Astrocyte (in vitro differentiated cells and primary cell): Measurements from ENCODE around the gene FBXL7. TPM values are rescaled to one million over a fixed set of nuclear protein-coding genes. Genes with fewer than 3 reads are reported as not detected.

ENCODE experiments used
- DNase-seq: peaks from one replicate; pipeline ENCODE4 v3.0.0-alpha.2; 2010; ENCODE audit warnings: low read depth
- FAIRE-seq: peaks from 2 replicates; lab custom pipeline; 2011; peaks lifted over from hg19 to GRCh38; lab: Jason Lieb, UNC
- H2AFZ ChIP-seq: 2 replicates; pipeline ENCODE4 v1.6.0; 2012; ENCODE audit warnings: low read depth, low read length, inconsistent platforms
- H3K27ac ChIP-seq: 2 replicates; pipeline ENCODE4 v1.5.1; 2011; ENCODE audit warnings: low read depth, low read length, inconsistent platforms
- H3K27me3 ChIP-seq: 2 replicates; pipeline ENCODE4 v1.6.0; 2011; ENCODE audit warnings: low read length, inconsistent platforms; ENCODE audit not compliant: insufficient read depth
- H3K36me3 ChIP-seq: 2 replicates; pipeline ENCODE4 v1.5.1; 2011; ENCODE audit warnings: low read length, inconsistent platforms; ENCODE audit not compliant: insufficient read depth
- H3K4me1 ChIP-seq: 2 replicates; pipeline ENCODE4 v1.5.1; 2011; ENCODE audit warnings: low read length, inconsistent platforms; ENCODE audit not compliant: insufficient read depth
- H3K4me2 ChIP-seq: 2 replicates; pipeline ENCODE4 v1.6.0; 2012; ENCODE audit warnings: low read length, inconsistent platforms
- H3K4me3 ChIP-seq: 2 replicates; pipeline ENCODE4 v1.5.1; 2011; ENCODE audit warnings: low read depth, mild to moderate bottlenecking, low read length, inconsistent platforms; ENCODE audit not compliant: insufficient read depth
- H3K79me2 ChIP-seq: 2 replicates; pipeline ENCODE4 v1.6.0; 2012; ENCODE audit warnings: mild to moderate bottlenecking, low read length, inconsistent platforms; ENCODE audit not compliant: insufficient read depth
- H3K9ac ChIP-seq: 2 replicates; pipeline ENCODE4 v1.6.0; 2012; ENCODE audit warnings: mild to moderate bottlenecking, low read length, inconsistent platforms
- H3K9me3 ChIP-seq: 2 replicates; pipeline ENCODE4 v1.5.1; 2012; ENCODE audit warnings: low read depth, mild to moderate bottlenecking, low read length, inconsistent platforms; ENCODE audit not compliant: insufficient read depth
- H4K20me1 ChIP-seq: 2 replicates; pipeline ENCODE4 v1.6.0; 2012; ENCODE audit warnings: low read length, inconsistent platforms; ENCODE audit not compliant: insufficient read depth
- H3K27ac Mint-ChIP-seq: one replicate; pipeline ENCODE4 v1.8.0; 2021; ENCODE audit warnings: mild to moderate bottlenecking, mixed read lengths; ENCODE audit not compliant: unreplicated experiment
- H3K27me3 Mint-ChIP-seq: one replicate; pipeline ENCODE4 v1.8.0; 2021; ENCODE audit warnings: low read depth, mixed read lengths; ENCODE audit not compliant: unreplicated experiment
- H3K36me3 Mint-ChIP-seq: one replicate; pipeline ENCODE4 v1.8.0; 2021; ENCODE audit warnings: low read depth, mixed read lengths; ENCODE audit not compliant: unreplicated experiment
- H3K4me1 Mint-ChIP-seq: one replicate; pipeline ENCODE4 v1.8.0; 2021; ENCODE audit warnings: low read depth, mixed read lengths; ENCODE audit not compliant: unreplicated experiment
- H3K4me3 Mint-ChIP-seq: one replicate; pipeline ENCODE4 v1.8.0; 2021; ENCODE audit warnings: mild to moderate bottlenecking, moderate library complexity, mixed read lengths; ENCODE audit not compliant: unreplicated experiment
- H3K9me3 Mint-ChIP-seq: one replicate; pipeline ENCODE4 v1.8.0; 2021; ENCODE audit warnings: mild to moderate bottlenecking, mixed read lengths; ENCODE audit not compliant: unreplicated experiment
- CTCF ChIP-seq: IDR thresholded peaks from 2 replicates; pipeline ENCODE4 v1.5.1; 2011; ENCODE audit warnings: low read depth, mild to moderate bottlenecking, inconsistent platforms, low read length, moderate library complexity; ENCODE audit not compliant: insufficient read depth
- EZH2 ChIP-seq: IDR thresholded peaks from 2 replicates; pipeline ENCODE4 v1.6.1; 2012; ENCODE audit warnings: mild to moderate bottlenecking, low read length, inconsistent platforms; ENCODE audit not compliant: insufficient read depth
- total RNA-seq: library from RNA; stranded (reverse); gene quantifications from 2 replicates; pipeline ENCODE4 v1.2.1, GENCODE V29; 2021

The FBXL7 gene
- total RNA-seq, 1 donor from 2014 or later, result 21.0 TPM

GRCh38 chr5:15897656-15898055, 397.7 kb downstream of the FBXL7 start:
- Mint-ChIP-seq H3K4me3 (no peak overlapping the region), H3K27me3 (no peaks in the 10 kb centered on the region), H3K9me3 (no peaks in the 10 kb centered on the region), H3K27ac (no peak overlapping the region), H3K4me1 (peaks cover 6% of the 10 kb centered on the region), H3K36me3 (no peaks in the 10 kb centered on the region)
- no peaks in the 10 kb centered on the region for H3K79me2 ChIP-seq
- no peak for DNase-seq
- H4K20me1 ChIP-seq, result peaks cover 5% of the 10 kb centered on the region
- no peaks in the 10 kb centered on the region for H3K4me1 ChIP-seq
- FAIRE-seq, result no peak
- H2AFZ ChIP-seq, result no peak overlapping the region
- H3K36me3 ChIP-seq, result no peaks in the 10 kb centered on the region
- H3K9ac ChIP-seq, result no peak overlapping the region
- H3K4me2 ChIP-seq, result no peak overlapping the region
- no peaks in the 10 kb centered on the region for H3K27me3 ChIP-seq
- no peak overlapping the region for H3K27ac ChIP-seq
- H3K9me3 ChIP-seq, result no peaks in the 10 kb centered on the region
- TF ChIP-seq CTCF (no peak), EZH2 (no peak)
- no peak overlapping the region for H3K4me3 ChIP-seq

GRCh38 chr5:15898641-15899040, 398.7 kb downstream of the FBXL7 start:
- Mint-ChIP-seq H3K27ac (no peak overlapping the region), H3K4me3 (no peak overlapping the region), H3K27me3 (no peaks in the 10 kb centered on the region), H3K4me1 (peaks cover 6% of the 10 kb centered on the region), H3K36me3 (no peaks in the 10 kb centered on the region), H3K9me3 (no peaks in the 10 kb centered on the region)
- Histone ChIP-seq H3K36me3 (no peaks in the 10 kb centered on the region), H2AFZ (no peak overlapping the region), H3K27ac (no peak overlapping the region), H3K4me3 (no peak overlapping the region), H3K27me3 (no peaks in the 10 kb centered on the region), H3K4me1 (no peaks in the 10 kb centered on the region), H3K9me3 (no peaks in the 10 kb centered on the region), H3K9ac (no peak overlapping the region), H3K4me2 (no peak overlapping the region), H3K79me2 (no peaks in the 10 kb centered on the region), H4K20me1 (peaks cover 5% of the 10 kb centered on the region)
- FAIRE-seq, result no peak
- TF ChIP-seq EZH2 (no peak), CTCF (no peak)
- DNase-seq, result no peak

GRCh38 chr5:15899481-15899880, 399.5 kb downstream of the FBXL7 start:
- H3K9me3 Mint-ChIP-seq, result no peaks in the 10 kb centered on the region
- TF ChIP-seq CTCF, result no peak
- TF ChIP-seq EZH2, result no peak
- no peak overlapping the region for H3K27ac Mint-ChIP-seq
- H3K4me1 ChIP-seq, result no peaks in the 10 kb centered on the region
- peaks cover 6% of the 10 kb centered on the region for H3K4me1 Mint-ChIP-seq
- DNase-seq (no peak), FAIRE-seq (no peak)
- no peak overlapping the region for H3K9ac ChIP-seq
- no peaks in the 10 kb centered on the region for H3K9me3 ChIP-seq
- H3K4me2 ChIP-seq, result no peak overlapping the region
- H3K36me3 Mint-ChIP-seq, result no peaks in the 10 kb centered on the region
- no peak overlapping the region for H3K4me3 ChIP-seq
- no peak overlapping the region for H3K4me3 Mint-ChIP-seq
- H3K79me2 ChIP-seq, result peaks cover 4% of the 10 kb centered on the region
- no peak overlapping the region for H3K27ac ChIP-seq
- no peak overlapping the region for H2AFZ ChIP-seq
- H3K36me3 ChIP-seq, result no peaks in the 10 kb centered on the region
- no peaks in the 10 kb centered on the region for H3K27me3 ChIP-seq
- peaks cover 10% of the 10 kb centered on the region for H4K20me1 ChIP-seq
- no peaks in the 10 kb centered on the region for H3K27me3 Mint-ChIP-seq
